Upper lobe of left lung (tissue), 4 donors: ENCODE measurements around the gene SLCO3A1.
"Not testable (repeated sequence)": the region's sequence is repeated elsewhere in the genome, so short reads cannot be mapped to it uniquely, and the experiment has no call there.

Experiments used
- POLR2A ChIP-seq, 4 donors: fragments of 450-650 bp; IDR thresholded peaks; one replicate each; pipeline ENCODE4 v1.5.1; 2016 to 2017; ENCODE audit warnings: antibody characterized with exemption in 4 of 4, mild to moderate bottlenecking in 2 of 4
- POLR2AphosphoS5 ChIP-seq, 2 donors: sonication (generic); formaldehyde crosslinking; IDR thresholded peaks; one replicate each; pipeline ENCODE4 v1.5.1; 2017; ENCODE audit warnings: antibody characterized with exemption in 2 of 2

DNA sequence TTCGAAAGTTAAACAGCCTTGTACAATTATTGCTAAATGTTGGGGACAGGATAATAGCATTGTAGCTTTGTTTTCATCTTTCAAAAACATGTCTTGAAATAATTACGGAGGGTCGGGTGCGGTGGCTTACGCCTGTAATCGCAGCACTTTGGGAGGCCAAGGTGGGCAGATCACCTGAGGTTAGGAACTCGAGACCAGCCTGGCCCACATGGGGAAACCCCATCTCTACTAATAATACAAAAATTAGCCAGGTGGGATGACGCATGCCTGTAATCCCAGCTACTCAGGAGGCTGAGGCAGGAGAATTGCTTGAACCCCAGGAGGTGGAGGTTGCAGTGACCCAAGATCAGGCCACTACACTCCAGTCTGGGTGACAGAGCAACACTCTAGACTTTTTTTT is 216.7 kb downstream of the SLCO3A1 start:
- not testable (repeated sequence) for TF ChIP-seq POLR2A, POLR2AphosphoS5 (IDR thresholded peaks at IDR 0.05)
